ENCODE results near the gene CELF4.

Gene CELF4

GRCh38 chr18:37483221-37483971 lies 82.2 kb downstream of the CELF4 start:
- H3K36me3 ChIP-seq (ENCODE audit: control insufficient read depth in 5 of 5, insufficient read depth in 5 of 5, low read length in 5 of 5), result no peaks in the 10 kb centered on the region

GRCh38 chr18:37482433-37482832 lies 83.2 kb downstream of the CELF4 start:
- no peak overlapping the region for H3K27ac ChIP-seq (ENCODE audit: low read depth, low read length)
- no peaks in the 10 kb centered on the region for H3K36me3 ChIP-seq (ENCODE audit: control insufficient read depth in 5 of 5, insufficient read depth in 5 of 5, low read length in 5 of 5)
- no peak overlapping the region for H3K4me3 ChIP-seq (ENCODE audit: low read depth in 1 of 5, low read length in 5 of 5)
- H3K4me1 ChIP-seq (ENCODE audit: control insufficient read depth in 5 of 5, insufficient read depth in 5 of 5, low read length in 5 of 5), result peaks cover 0 to 7% (median 5%) of the 10 kb centered on the region in 5 donors
- H3K9ac ChIP-seq (ENCODE audit: low read length in 5 of 5), result no peak overlapping the region
- H3K9me3 ChIP-seq (ENCODE audit: control insufficient read depth in 5 of 5, low read length in 5 of 5), result no peaks in the 10 kb centered on the region
- H3K27me3 ChIP-seq (ENCODE audit: control insufficient read depth in 5 of 5, insufficient read depth in 4 of 5, low read length in 5 of 5), result peaks cover 26 to 44% (median 31%) of the 10 kb centered on the region in 5 donors

More at GRCh38 chr18:37483221-37483971, 82.2 kb downstream of the CELF4 start:
- H3K27ac ChIP-seq (ENCODE audit: low read depth, low read length), result no peak overlapping the region
- peaks cover 33 to 51% (median 35%) of the 10 kb centered on the region in 5 donors for H3K27me3 ChIP-seq (ENCODE audit: control insufficient read depth in 5 of 5, insufficient read depth in 4 of 5, low read length in 5 of 5)
- no peak overlapping the region for H3K4me3 ChIP-seq (ENCODE audit: low read depth in 1 of 5, low read length in 5 of 5)
- H3K9ac ChIP-seq (ENCODE audit: low read length in 5 of 5), result no peak overlapping the region
- peaks cover 0 to 7% (median 5%) of the 10 kb centered on the region in 5 donors for H3K4me1 ChIP-seq (ENCODE audit: control insufficient read depth in 5 of 5, insufficient read depth in 5 of 5, low read length in 5 of 5)
- H3K9me3 ChIP-seq (ENCODE audit: control insufficient read depth in 5 of 5, low read length in 5 of 5), result no peaks in the 10 kb centered on the region

GRCh38 chr18:37482002-37482401 lies 83.6 kb downstream of the CELF4 start:
- no peaks in the 10 kb centered on the region for H3K9me3 ChIP-seq (ENCODE audit: control insufficient read depth in 5 of 5, low read length in 5 of 5)
- peaks cover 23 to 42% (median 27%) of the 10 kb centered on the region in 5 donors for H3K27me3 ChIP-seq (ENCODE audit: control insufficient read depth in 5 of 5, insufficient read depth in 4 of 5, low read length in 5 of 5)
- no peak overlapping the region for H3K9ac ChIP-seq (ENCODE audit: low read length in 5 of 5)
- no peak overlapping the region for H3K4me3 ChIP-seq (ENCODE audit: low read depth in 1 of 5, low read length in 5 of 5)
- peaks cover 0 to 7% (median 5%) of the 10 kb centered on the region in 5 donors for H3K4me1 ChIP-seq (ENCODE audit: control insufficient read depth in 5 of 5, insufficient read depth in 5 of 5, low read length in 5 of 5)
- no peak overlapping the region for H3K27ac ChIP-seq (ENCODE audit: low read depth, low read length)
- H3K36me3 ChIP-seq (ENCODE audit: control insufficient read depth in 5 of 5, insufficient read depth in 5 of 5, low read length in 5 of 5), result no peaks in the 10 kb centered on the region

DNA sequence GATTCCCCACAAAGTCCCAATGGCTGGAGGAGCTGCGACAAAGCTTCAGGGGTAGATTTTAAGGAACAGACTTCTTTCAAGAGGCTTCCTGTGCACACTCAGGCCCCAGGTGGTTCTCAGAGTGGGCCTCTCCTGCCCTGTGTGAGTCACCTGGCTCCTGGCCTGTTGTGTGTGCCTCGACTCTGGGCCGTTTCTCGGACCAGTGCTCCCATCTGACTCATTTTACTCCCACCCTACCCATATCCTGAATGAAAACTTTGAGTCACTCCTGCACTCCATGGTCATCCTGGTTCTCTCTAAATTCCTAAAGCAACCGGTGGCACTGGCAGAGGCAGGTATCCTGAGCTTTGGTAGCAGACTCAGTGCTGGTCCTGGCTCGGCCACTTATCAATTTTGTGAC lies 84.1 kb downstream of the CELF4 start:
- Histone ChIP-seq H3K27me3 (ENCODE audit: control insufficient read depth in 5 of 5, insufficient read depth in 4 of 5, low read length in 5 of 5) (peaks cover 22 to 39% (median 27%) of the 10 kb centered on the region in 5 donors), H3K9me3 (ENCODE audit: control insufficient read depth in 5 of 5, low read length in 5 of 5) (no peaks in the 10 kb centered on the region), H3K4me1 (ENCODE audit: control insufficient read depth in 5 of 5, insufficient read depth in 5 of 5, low read length in 5 of 5) (peaks cover 0 to 7% (median 5%) of the 10 kb centered on the region in 5 donors), H3K27ac (ENCODE audit: low read depth, low read length) (no peak overlapping the region), H3K4me3 (ENCODE audit: low read depth in 1 of 5, low read length in 5 of 5) (no peak overlapping the region), H3K9ac (ENCODE audit: low read length in 5 of 5) (no peak overlapping the region), H3K36me3 (ENCODE audit: control insufficient read depth in 5 of 5, insufficient read depth in 5 of 5, low read length in 5 of 5) (no peaks in the 10 kb centered on the region)

- H3K9me3 ChIP-seq (ENCODE audit: control insufficient read depth in 5 of 5, low read length in 5 of 5), result no peaks in the 10 kb centered on the region
These were observed 84.5 kb downstream of the CELF4 start for GRCh38 chr18:37481072-37481471.

GRCh38 chr18:37476611-37477295 lies 88.8 kb downstream of the CELF4 start:
- Histone ChIP-seq H3K9me3 (ENCODE audit: control insufficient read depth in 5 of 5, low read length in 5 of 5) (no peaks in the 10 kb centered on the region), H3K36me3 (ENCODE audit: control insufficient read depth in 5 of 5, insufficient read depth in 5 of 5, low read length in 5 of 5) (no peaks in the 10 kb centered on the region), H3K4me1 (ENCODE audit: control insufficient read depth in 5 of 5, insufficient read depth in 5 of 5, low read length in 5 of 5) (no peaks in the 10 kb centered on the region), H3K27me3 (ENCODE audit: control insufficient read depth in 5 of 5, insufficient read depth in 4 of 5, low read length in 5 of 5) (peaks cover 5 to 14% (median 11%) of the 10 kb centered on the region in 5 donors), H3K9ac (ENCODE audit: low read length in 5 of 5) (no peak overlapping the region), H3K27ac (ENCODE audit: low read depth, low read length) (no peak overlapping the region), H3K4me3 (ENCODE audit: low read depth in 1 of 5, low read length in 5 of 5) (no peak overlapping the region)

More at GRCh38 chr18:37481072-37481471, 84.5 kb downstream of the CELF4 start:
- Histone ChIP-seq H3K27ac (ENCODE audit: low read depth, low read length) (no peak overlapping the region), H3K36me3 (ENCODE audit: control insufficient read depth in 5 of 5, insufficient read depth in 5 of 5, low read length in 5 of 5) (no peaks in the 10 kb centered on the region), H3K4me3 (ENCODE audit: low read depth in 1 of 5, low read length in 5 of 5) (no peak overlapping the region), H3K9ac (ENCODE audit: low read length in 5 of 5) (no peak overlapping the region), H3K27me3 (ENCODE audit: control insufficient read depth in 5 of 5, insufficient read depth in 4 of 5, low read length in 5 of 5) (peaks cover 17 to 34% (median 22%) of the 10 kb centered on the region in 5 donors), H3K4me1 (ENCODE audit: control insufficient read depth in 5 of 5, insufficient read depth in 5 of 5, low read length in 5 of 5) (peaks cover 0 to 7% (median 5%) of the 10 kb centered on the region in 5 donors)

- H3K4me3 ChIP-seq (ENCODE audit: low read depth in 1 of 5, low read length in 5 of 5), result no peak overlapping the region
- H3K36me3 ChIP-seq (ENCODE audit: control insufficient read depth in 5 of 5, insufficient read depth in 5 of 5, low read length in 5 of 5), result no peaks in the 10 kb centered on the region
- H3K4me1 ChIP-seq (ENCODE audit: control insufficient read depth in 5 of 5, insufficient read depth in 5 of 5, low read length in 5 of 5), result no peaks in the 10 kb centered on the region
- no peak overlapping the region for H3K9ac ChIP-seq (ENCODE audit: low read length in 5 of 5)
- H3K27ac ChIP-seq (ENCODE audit: low read depth, low read length), result no peak overlapping the region
- no peaks in the 10 kb centered on the region for H3K9me3 ChIP-seq (ENCODE audit: control insufficient read depth in 5 of 5, low read length in 5 of 5)
- H3K27me3 ChIP-seq (ENCODE audit: control insufficient read depth in 5 of 5, insufficient read depth in 4 of 5, low read length in 5 of 5), result peaks cover 8 to 15% (median 12%) of the 10 kb centered on the region in 5 donors
These were observed 89.4 kb downstream of the CELF4 start for GRCh38 chr18:37476182-37476581.

GRCh38 chr18:37473195-37473840 lies 92.3 kb downstream of the CELF4 start:
- Histone ChIP-seq H3K27me3 (ENCODE audit: control insufficient read depth in 5 of 5, insufficient read depth in 4 of 5, low read length in 5 of 5) (peaks cover 6 to 13% (median 12%) of the 10 kb centered on the region in 5 donors), H3K4me1 (ENCODE audit: control insufficient read depth in 5 of 5, insufficient read depth in 5 of 5, low read length in 5 of 5) (no peaks in the 10 kb centered on the region), H3K9me3 (ENCODE audit: control insufficient read depth in 5 of 5, low read length in 5 of 5) (no peaks in the 10 kb centered on the region), H3K9ac (ENCODE audit: low read length in 5 of 5) (no peak overlapping the region), H3K27ac (ENCODE audit: low read depth, low read length) (no peak overlapping the region), H3K36me3 (ENCODE audit: control insufficient read depth in 5 of 5, insufficient read depth in 5 of 5, low read length in 5 of 5) (no peaks in the 10 kb centered on the region), H3K4me3 (ENCODE audit: low read depth in 1 of 5, low read length in 5 of 5) (no peak overlapping the region)

GRCh38 chr18:37471637-37472036 lies 94.0 kb downstream of the CELF4 start:
- H3K4me3 ChIP-seq (ENCODE audit: low read depth in 1 of 5, low read length in 5 of 5), result no peak overlapping the region
- H3K27ac ChIP-seq (ENCODE audit: low read depth, low read length), result no peak overlapping the region
- no peak overlapping the region for H3K9ac ChIP-seq (ENCODE audit: low read length in 5 of 5)
- peaks cover 0 to 3% (median 0%) of the 10 kb centered on the region in 5 donors for H3K9me3 ChIP-seq (ENCODE audit: control insufficient read depth in 5 of 5, low read length in 5 of 5)
- H3K27me3 ChIP-seq (ENCODE audit: control insufficient read depth in 5 of 5, insufficient read depth in 4 of 5, low read length in 5 of 5), result peaks cover 2 to 10% (median 6%) of the 10 kb centered on the region in 5 donors
- no peaks in the 10 kb centered on the region for H3K36me3 ChIP-seq (ENCODE audit: control insufficient read depth in 5 of 5, insufficient read depth in 5 of 5, low read length in 5 of 5)
- no peaks in the 10 kb centered on the region for H3K4me1 ChIP-seq (ENCODE audit: control insufficient read depth in 5 of 5, insufficient read depth in 5 of 5, low read length in 5 of 5)

- H3K4me1 ChIP-seq (ENCODE audit: control insufficient read depth in 5 of 5, insufficient read depth in 5 of 5, low read length in 5 of 5), result no peaks in the 10 kb centered on the region
- H3K27me3 ChIP-seq (ENCODE audit: control insufficient read depth in 5 of 5, insufficient read depth in 4 of 5, low read length in 5 of 5), result peaks cover 2 to 13% (median 6%) of the 10 kb centered on the region in 5 donors
- peaks cover 0 to 3% (median 0%) of the 10 kb centered on the region in 5 donors for H3K9me3 ChIP-seq (ENCODE audit: control insufficient read depth in 5 of 5, low read length in 5 of 5)
- no peak overlapping the region for H3K9ac ChIP-seq (ENCODE audit: low read length in 5 of 5)
- H3K36me3 ChIP-seq (ENCODE audit: control insufficient read depth in 5 of 5, insufficient read depth in 5 of 5, low read length in 5 of 5), result no peaks in the 10 kb centered on the region
- no peak overlapping the region for H3K4me3 ChIP-seq (ENCODE audit: low read depth in 1 of 5, low read length in 5 of 5)
- no peak overlapping the region for H3K27ac ChIP-seq (ENCODE audit: low read depth, low read length)
These were observed 94.6 kb downstream of the CELF4 start for GRCh38 chr18:37470986-37471385.

Data from subcutaneous abdominal adipose tissue (tissue), 5 donors.